ENCODE results near the gene SYT1. TPM values are rescaled to one million over a fixed set of nuclear protein-coding genes. Genes with fewer than 3 reads are reported as not detected.

The SYT1 gene
- total RNA-seq, 1 donor from 2014 or later: 19.5 TPM

- no peak for TF ChIP-seq CTCF (conservative IDR thresholded peaks at IDR 0.05)
- Mint-ChIP-seq H3K27ac (ENCODE audit: unreplicated experiment) (no peak overlapping the region), H3K4me1 (peaks cover 10% of the 10 kb centered on the region), H3K4me3 (no peak overlapping the region), H3K9me3 (no peaks in the 10 kb centered on the region), H3K27me3 (ENCODE audit: low read depth) (no peaks in the 10 kb centered on the region), H3K36me3 (ENCODE audit: low read depth) (no peaks in the 10 kb centered on the region)
- DNase-seq (ENCODE audit: low read depth, low spot score): no peak
These were observed 510.0 kb downstream of the SYT1 start for GRCh38 chr12:79374545-79374944.

DNA sequence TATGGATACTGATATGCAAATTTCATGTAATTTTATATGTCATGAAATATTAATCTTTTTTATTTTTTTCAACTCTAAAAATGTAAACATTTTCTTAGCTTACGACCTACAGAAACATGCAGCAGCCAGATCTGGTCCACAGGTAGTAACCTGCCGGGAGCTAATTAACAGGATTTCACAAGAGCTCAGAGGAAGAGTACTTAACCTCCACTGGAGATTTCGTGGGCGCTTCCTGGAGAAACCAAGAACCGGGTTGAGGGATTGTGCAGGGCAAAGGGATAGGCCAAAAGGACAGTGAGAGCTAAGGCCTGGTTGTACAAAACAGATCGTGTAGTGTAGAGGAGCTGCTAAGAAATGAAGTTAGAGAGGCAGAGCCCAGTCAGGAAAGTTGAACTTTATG, 510.5 kb downstream of the SYT1 start:
- no peak overlapping the region for H3K4me3 Mint-ChIP-seq
- no peak overlapping the region for H3K27ac Mint-ChIP-seq (ENCODE audit: unreplicated experiment)
- no peaks in the 10 kb centered on the region for H3K9me3 Mint-ChIP-seq
- DNase-seq (ENCODE audit: low read depth, low spot score): no peak
- no peak for TF ChIP-seq CTCF (conservative IDR thresholded peaks at IDR 0.05)
- no peaks in the 10 kb centered on the region for H3K27me3 Mint-ChIP-seq (ENCODE audit: low read depth)
- peaks cover 10% of the 10 kb centered on the region for H3K4me1 Mint-ChIP-seq
- H3K36me3 Mint-ChIP-seq (ENCODE audit: low read depth): no peaks in the 10 kb centered on the region

- no peak for TF ChIP-seq CTCF (conservative IDR thresholded peaks at IDR 0.05)
- Mint-ChIP-seq H3K9me3 (no peaks in the 10 kb centered on the region), H3K27ac (ENCODE audit: unreplicated experiment) (no peak overlapping the region), H3K4me3 (no peak overlapping the region), H3K27me3 (ENCODE audit: low read depth) (no peaks in the 10 kb centered on the region), H3K4me1 (peaks cover 10% of the 10 kb centered on the region), H3K36me3 (ENCODE audit: low read depth) (no peaks in the 10 kb centered on the region)
- no peak for DNase-seq (ENCODE audit: low read depth, low spot score)
These were observed 513.9 kb downstream of the SYT1 start for GRCh38 chr12:79378496-79378895.

- no peak for DNase-seq (ENCODE audit: low read depth, low spot score)
- TF ChIP-seq CTCF (conservative IDR thresholded peaks at IDR 0.05): no peak
- Mint-ChIP-seq H3K9me3 (no peaks in the 10 kb centered on the region), H3K27me3 (ENCODE audit: low read depth) (no peaks in the 10 kb centered on the region), H3K27ac (ENCODE audit: unreplicated experiment) (no peak overlapping the region), H3K4me3 (no peak overlapping the region), H3K4me1 (peaks cover 10% of the 10 kb centered on the region), H3K36me3 (ENCODE audit: low read depth) (no peaks in the 10 kb centered on the region)
These were observed 515.8 kb downstream of the SYT1 start for GRCh38 chr12:79380402-79380801.

DNA sequence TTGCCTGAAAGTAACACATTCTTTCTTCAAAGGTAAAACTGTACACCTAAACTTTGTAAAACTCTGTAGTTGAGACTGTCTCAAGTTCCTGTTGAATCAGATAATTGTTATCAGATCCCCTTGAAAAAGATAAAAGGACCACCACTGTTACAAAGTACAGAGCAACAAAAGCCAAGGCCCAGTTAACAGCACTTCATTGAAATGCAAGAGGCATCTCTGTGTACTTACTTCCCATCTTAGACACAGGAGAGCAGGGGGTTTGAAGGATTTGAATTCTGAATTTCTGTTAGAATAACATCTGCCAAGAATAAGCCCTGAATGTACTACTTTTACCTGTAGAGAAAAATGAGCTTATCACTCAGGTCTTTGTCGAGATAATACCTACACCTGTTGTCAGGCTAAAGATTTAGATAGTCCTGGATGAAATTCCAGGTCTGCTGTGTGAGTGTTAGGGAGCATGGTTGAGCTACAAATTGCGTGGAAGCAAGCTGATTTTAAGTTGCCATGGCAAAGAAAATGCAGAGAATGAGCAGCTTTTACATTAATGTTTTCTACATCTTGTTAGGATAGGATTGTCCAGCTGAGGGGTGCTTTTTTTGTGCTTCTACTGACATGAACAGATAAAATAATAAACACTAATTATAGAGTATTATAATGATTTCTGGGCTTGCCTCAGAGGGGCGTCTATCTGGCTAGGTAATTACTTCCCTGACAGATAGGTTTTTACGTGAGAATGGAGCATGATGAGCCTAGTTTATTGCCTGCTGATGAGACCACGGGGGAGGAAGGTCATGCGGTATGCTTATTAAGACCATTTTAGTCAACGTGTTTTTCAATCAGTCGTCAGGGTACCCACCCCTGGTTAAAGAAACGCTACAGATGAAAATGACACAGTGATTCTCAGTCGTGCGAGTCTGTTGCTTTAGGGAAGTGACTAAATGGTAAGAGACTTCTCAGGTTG, 517.0 kb downstream of the SYT1 start:
- DNase-seq (ENCODE audit: low read depth, low spot score): no peak
- no peak overlapping the region for H3K4me3 Mint-ChIP-seq
- no peaks in the 10 kb centered on the region for H3K9me3 Mint-ChIP-seq
- no peaks in the 10 kb centered on the region for H3K36me3 Mint-ChIP-seq (ENCODE audit: low read depth)
- H3K4me1 Mint-ChIP-seq: peaks cover 10% of the 10 kb centered on the region
- H3K27ac Mint-ChIP-seq (ENCODE audit: unreplicated experiment): no peak overlapping the region
- H3K27me3 Mint-ChIP-seq (ENCODE audit: low read depth): no peaks in the 10 kb centered on the region
- TF ChIP-seq CTCF (conservative IDR thresholded peaks at IDR 0.05): no peak

Measured in neural crest cell (in vitro differentiated cells).